A549 (cell line): ENCODE results near the gene JARID2.

Experiments used
- BHLHE40 ChIP-seq: IDR thresholded peaks from 2 replicates; pipeline ENCODE4 v1.6.1; 2012; ENCODE audit warnings: low read depth, low read length, inconsistent platforms
- CTCF ChIP-seq: fragments of >200 bp; sonication (Bioruptor Twin); formaldehyde crosslinking; IDR thresholded peaks from 3 replicates; pipeline ENCODE4 v1.5.1; 2016
- HOXA7 ChIP-seq: fragments of 250-450 bp; sonication (Bioruptor Pico); IDR thresholded peaks from 2 replicates; pipeline ENCODE4 v1.5.0; 2020; ENCODE audit warnings: mild to moderate bottlenecking, moderate library complexity
- JUNB ChIP-seq: fragments of >200 bp; sonication (Bioruptor Twin); formaldehyde crosslinking; IDR thresholded peaks from 2 replicates; pipeline ENCODE4 v1.6.1; 2016
- POLR2A ChIP-seq: IDR thresholded peaks from 2 replicates; pipeline ENCODE4 v1.6.1; 2012; ENCODE audit warnings: mild to moderate bottlenecking, low read length
- POLR2AphosphoS2 ChIP-seq: conservative IDR thresholded peaks from 2 replicates; pipeline ENCODE4 v1.6.1; 2012; ENCODE audit warnings: low read length, improper control_type of control experiment, inconsistent platforms
- RAD21 ChIP-seq, 2 experiments: fragments of >200 bp in 1 of 2; sonication (Bioruptor Twin) in 1 of 2; formaldehyde crosslinking in 1 of 2; IDR thresholded peaks in 1 of 2; conservative IDR thresholded peaks in 1 of 2; 2 replicates in 1 of 2; 3 replicates in 1 of 2; pipeline ENCODE4 v1.6.1; 2012 to 2018; ENCODE audit warnings: inconsistent platforms in 1 of 2
- RFX5 ChIP-seq: fragments of 450-650 bp; IDR thresholded peaks from 2 replicates; pipeline ENCODE4 v1.7.1; 2014; ENCODE audit warnings: antibody characterized with exemption, mild to moderate bottlenecking, moderate library complexity
- TF ChIP-seq, protein P1 (sequence below): fragments of 200-600 bp; sonication (generic); IDR thresholded peaks from 2 replicates; pipeline ENCODE4 v1.6.1; 2016; ENCODE audit warnings: antibody characterized with exemption, mild to moderate bottlenecking, moderate library complexity
- TF ChIP-seq, protein P2 (sequence below): fragments of 450-650 bp; IDR thresholded peaks from 2 replicates; pipeline ENCODE4 v1.6.1; 2014; ENCODE audit warnings: antibody characterized with exemption

- TF ChIP-seq RAD21 (conservative IDR thresholded peaks at IDR 0.05 in 1 of 2, IDR thresholded peaks at IDR 0.05 in 1 of 2) (no peak), CTCF (no peak), HOXA7 (CRISPR knock-in tag) (no peak), POLR2AphosphoS2 (no peak), JUNB (no peak), BHLHE40 (no peak), POLR2A (no peak), RFX5 (no peak)
- TF ChIP-seq, protein P1, sequence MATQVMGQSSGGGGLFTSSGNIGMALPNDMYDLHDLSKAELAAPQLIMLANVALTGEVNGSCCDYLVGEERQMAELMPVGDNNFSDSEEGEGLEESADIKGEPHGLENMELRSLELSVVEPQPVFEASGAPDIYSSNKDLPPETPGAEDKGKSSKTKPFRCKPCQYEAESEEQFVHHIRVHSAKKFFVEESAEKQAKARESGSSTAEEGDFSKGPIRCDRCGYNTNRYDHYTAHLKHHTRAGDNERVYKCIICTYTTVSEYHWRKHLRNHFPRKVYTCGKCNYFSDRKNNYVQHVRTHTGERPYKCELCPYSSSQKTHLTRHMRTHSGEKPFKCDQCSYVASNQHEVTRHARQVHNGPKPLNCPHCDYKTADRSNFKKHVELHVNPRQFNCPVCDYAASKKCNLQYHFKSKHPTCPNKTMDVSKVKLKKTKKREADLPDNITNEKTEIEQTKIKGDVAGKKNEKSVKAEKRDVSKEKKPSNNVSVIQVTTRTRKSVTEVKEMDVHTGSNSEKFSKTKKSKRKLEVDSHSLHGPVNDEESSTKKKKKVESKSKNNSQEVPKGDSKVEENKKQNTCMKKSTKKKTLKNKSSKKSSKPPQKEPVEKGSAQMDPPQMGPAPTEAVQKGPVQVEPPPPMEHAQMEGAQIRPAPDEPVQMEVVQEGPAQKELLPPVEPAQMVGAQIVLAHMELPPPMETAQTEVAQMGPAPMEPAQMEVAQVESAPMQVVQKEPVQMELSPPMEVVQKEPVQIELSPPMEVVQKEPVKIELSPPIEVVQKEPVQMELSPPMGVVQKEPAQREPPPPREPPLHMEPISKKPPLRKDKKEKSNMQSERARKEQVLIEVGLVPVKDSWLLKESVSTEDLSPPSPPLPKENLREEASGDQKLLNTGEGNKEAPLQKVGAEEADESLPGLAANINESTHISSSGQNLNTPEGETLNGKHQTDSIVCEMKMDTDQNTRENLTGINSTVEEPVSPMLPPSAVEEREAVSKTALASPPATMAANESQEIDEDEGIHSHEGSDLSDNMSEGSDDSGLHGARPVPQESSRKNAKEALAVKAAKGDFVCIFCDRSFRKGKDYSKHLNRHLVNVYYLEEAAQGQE, result no peak
- TF ChIP-seq, protein P2, sequence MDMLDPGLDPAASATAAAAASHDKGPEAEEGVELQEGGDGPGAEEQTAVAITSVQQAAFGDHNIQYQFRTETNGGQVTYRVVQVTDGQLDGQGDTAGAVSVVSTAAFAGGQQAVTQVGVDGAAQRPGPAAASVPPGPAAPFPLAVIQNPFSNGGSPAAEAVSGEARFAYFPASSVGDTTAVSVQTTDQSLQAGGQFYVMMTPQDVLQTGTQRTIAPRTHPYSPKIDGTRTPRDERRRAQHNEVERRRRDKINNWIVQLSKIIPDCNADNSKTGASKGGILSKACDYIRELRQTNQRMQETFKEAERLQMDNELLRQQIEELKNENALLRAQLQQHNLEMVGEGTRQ, result no peak
These were observed 18.0 kb downstream of the JARID2 start for GRCh38 chr6:15263780-15264374.
